Stimulated activated memory B cell treated with anti-CD40 and anti-IgM and Interleukin-4, amounts not matched to agents 10 μg/mL and 1 μg/mL and 100 μg/mL, for 72 hours (primary cell): ENCODE data around the gene POU6F2.

Experiments used
- ATAC-seq: fragments of 150-1000 bp; cut with Tn5 transposase; 2 replicates; pipeline ENCODE4 v1.10.0; 2021
- H3K27ac Mint-ChIP-seq: one replicate; pipeline ENCODE4 v1.8.0; 2022; ENCODE audit warnings: mild to moderate bottlenecking, mixed read lengths
- H3K27me3 Mint-ChIP-seq: one replicate; pipeline ENCODE4 v1.8.0; 2022; ENCODE audit warnings: mixed read lengths
- H3K36me3 Mint-ChIP-seq: one replicate; pipeline ENCODE4 v1.8.0; 2022; ENCODE audit warnings: mixed read lengths
- H3K4me1 Mint-ChIP-seq: one replicate; pipeline ENCODE4 v1.8.0; 2022; ENCODE audit warnings: mixed read lengths
- H3K4me3 Mint-ChIP-seq: one replicate; pipeline ENCODE4 v1.8.0; 2022; ENCODE audit warnings: mild to moderate bottlenecking, moderate library complexity, mixed read lengths
- H3K9me3 Mint-ChIP-seq: one replicate; pipeline ENCODE4 v1.8.0; 2022; ENCODE audit warnings: mixed read lengths

Gene POU6F2

DNA sequence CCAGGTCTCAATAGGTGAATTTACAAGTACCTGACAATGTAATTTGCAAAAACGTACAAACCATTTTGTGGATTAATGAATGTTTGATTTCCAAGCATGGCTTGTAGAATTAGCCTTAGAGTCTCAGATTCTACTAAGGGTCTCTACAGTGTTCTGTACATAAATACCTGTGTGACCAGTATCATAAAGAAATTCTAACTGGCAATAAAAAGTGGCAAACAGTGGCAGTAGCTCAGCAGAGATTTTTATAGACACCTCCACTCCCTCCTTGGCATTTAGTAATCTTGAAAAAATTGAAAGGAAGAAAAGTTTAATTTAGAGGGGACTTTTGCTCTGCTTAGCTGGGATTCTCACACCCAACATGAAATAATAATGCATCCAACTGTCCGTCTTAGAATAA lies 220.8 kb downstream of the POU6F2 start:
- Mint-ChIP-seq H3K27me3 (no peaks in the 10 kb centered on the region), H3K36me3 (no peaks in the 10 kb centered on the region), H3K9me3 (no peaks in the 10 kb centered on the region), H3K27ac (no peak overlapping the region), H3K4me3 (no peak overlapping the region), H3K4me1 (no peaks in the 10 kb centered on the region)
- no peak for ATAC-seq

DNA sequence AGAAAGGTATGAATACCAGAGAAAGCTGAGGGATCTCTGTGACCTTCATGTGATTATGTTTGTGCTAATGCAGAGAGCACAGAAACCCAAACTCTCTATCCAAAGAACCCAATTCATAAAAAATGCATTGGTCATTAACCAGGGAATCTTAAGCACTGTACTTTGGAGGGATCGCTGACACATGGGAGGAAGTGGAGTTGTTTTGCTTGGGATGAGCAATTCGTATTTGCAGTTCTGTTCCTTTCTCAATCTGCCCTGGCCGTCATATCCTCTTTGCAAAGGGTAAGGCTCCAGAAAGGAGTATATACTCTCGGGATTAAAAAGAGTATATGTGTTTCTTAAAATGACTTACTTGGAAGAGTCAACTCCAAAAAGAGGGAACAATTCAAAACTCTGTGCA lies 221.3 kb downstream of the POU6F2 start:
- H3K4me3 Mint-ChIP-seq: no peak overlapping the region
- H3K36me3 Mint-ChIP-seq: no peaks in the 10 kb centered on the region
- H3K27ac Mint-ChIP-seq: no peak overlapping the region
- H3K27me3 Mint-ChIP-seq: no peaks in the 10 kb centered on the region
- no peaks in the 10 kb centered on the region for H3K4me1 Mint-ChIP-seq
- no peak for ATAC-seq
- no peaks in the 10 kb centered on the region for H3K9me3 Mint-ChIP-seq

GRCh38 chr7:39199951-39200350 lies 222.2 kb downstream of the POU6F2 start:
- no peaks in the 10 kb centered on the region for H3K4me1 Mint-ChIP-seq
- no peaks in the 10 kb centered on the region for H3K27me3 Mint-ChIP-seq
- no peak for ATAC-seq
- H3K9me3 Mint-ChIP-seq: no peaks in the 10 kb centered on the region
- H3K27ac Mint-ChIP-seq: no peak overlapping the region
- H3K36me3 Mint-ChIP-seq: no peaks in the 10 kb centered on the region
- no peak overlapping the region for H3K4me3 Mint-ChIP-seq

- no peaks in the 10 kb centered on the region for H3K9me3 Mint-ChIP-seq
- ATAC-seq: no peak
- no peaks in the 10 kb centered on the region for H3K27me3 Mint-ChIP-seq
- no peaks in the 10 kb centered on the region for H3K36me3 Mint-ChIP-seq
- H3K4me3 Mint-ChIP-seq: no peak overlapping the region
- H3K4me1 Mint-ChIP-seq: no peaks in the 10 kb centered on the region
- H3K27ac Mint-ChIP-seq: no peak overlapping the region
Observed at GRCh38 chr7:39202041-39202440, 224.3 kb downstream of the POU6F2 start.

DNA sequence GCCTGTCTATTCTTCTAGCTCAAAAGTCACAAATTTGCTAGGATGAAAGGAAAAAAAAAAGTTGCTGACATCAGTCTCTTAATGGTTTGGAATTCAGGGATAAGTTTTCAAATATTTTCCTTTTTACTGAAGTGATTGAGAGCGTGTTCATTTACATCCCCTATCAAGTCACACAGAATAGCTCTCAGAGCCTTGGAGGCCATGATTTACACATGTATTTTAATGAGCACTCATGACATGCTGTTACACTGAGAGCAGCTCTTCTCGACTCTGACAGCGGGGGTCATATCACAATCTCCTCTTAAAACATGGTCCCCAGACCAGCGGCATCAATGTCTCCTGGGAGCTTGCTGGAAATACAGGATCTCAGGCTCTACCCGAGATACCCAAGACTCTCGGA lies 232.7 kb downstream of the POU6F2 start:
- Mint-ChIP-seq H3K4me3 (no peak overlapping the region), H3K27ac (no peak overlapping the region), H3K27me3 (no peaks in the 10 kb centered on the region), H3K36me3 (no peaks in the 10 kb centered on the region), H3K9me3 (no peaks in the 10 kb centered on the region), H3K4me1 (no peaks in the 10 kb centered on the region)
- ATAC-seq: no peak

DNA sequence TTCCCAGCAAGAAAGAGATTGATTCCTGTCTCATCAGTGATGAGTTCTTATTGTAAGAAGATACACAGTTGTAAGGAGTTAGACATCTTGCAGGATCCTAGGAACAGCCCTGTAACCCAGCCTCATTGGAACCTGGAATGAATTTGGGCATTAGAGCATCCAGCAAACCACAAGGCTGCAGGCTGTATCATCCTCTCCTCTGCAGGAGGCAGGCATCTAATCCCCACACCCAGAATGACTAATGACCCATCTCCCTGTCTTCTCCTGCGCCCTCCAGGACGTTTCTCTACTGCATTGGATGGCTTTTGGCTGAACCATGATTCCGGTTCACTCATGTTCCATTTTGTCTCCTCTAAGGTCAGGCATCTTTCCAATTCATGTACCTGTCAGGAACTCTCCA lies 233.9 kb downstream of the POU6F2 start:
- Mint-ChIP-seq H3K27ac (no peak overlapping the region), H3K27me3 (no peaks in the 10 kb centered on the region)

DNA sequence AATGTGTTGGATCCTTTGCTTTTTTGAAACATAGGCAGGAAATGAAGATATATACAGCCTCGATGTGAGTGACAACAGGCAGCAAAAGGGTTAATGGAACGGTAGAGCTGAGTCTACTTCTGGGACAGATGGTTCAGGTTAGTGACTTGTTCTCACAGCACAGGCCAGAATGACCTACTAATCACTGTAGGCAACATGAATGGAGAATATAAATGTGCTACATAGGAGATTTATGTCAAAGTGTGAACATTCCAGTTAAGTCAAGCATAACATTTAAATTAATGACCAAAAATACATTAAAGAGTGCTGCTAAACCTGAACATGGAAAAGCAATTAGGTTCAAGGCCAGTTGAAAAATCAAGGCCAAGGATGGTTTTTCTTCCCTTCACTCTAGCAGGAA lies 235.2 kb downstream of the POU6F2 start:
- Mint-ChIP-seq H3K27me3 (no peaks in the 10 kb centered on the region), H3K36me3 (no peaks in the 10 kb centered on the region), H3K27ac (no peak overlapping the region), H3K4me1 (no peaks in the 10 kb centered on the region), H3K4me3 (no peak overlapping the region), H3K9me3 (no peaks in the 10 kb centered on the region)
- ATAC-seq: no peak

More for the DNA sequence above, 233.9 kb downstream of the POU6F2 start:
- Mint-ChIP-seq H3K4me3 (no peak overlapping the region), H3K4me1 (no peaks in the 10 kb centered on the region), H3K9me3 (no peaks in the 10 kb centered on the region), H3K36me3 (no peaks in the 10 kb centered on the region)
- ATAC-seq: no peak

DNA sequence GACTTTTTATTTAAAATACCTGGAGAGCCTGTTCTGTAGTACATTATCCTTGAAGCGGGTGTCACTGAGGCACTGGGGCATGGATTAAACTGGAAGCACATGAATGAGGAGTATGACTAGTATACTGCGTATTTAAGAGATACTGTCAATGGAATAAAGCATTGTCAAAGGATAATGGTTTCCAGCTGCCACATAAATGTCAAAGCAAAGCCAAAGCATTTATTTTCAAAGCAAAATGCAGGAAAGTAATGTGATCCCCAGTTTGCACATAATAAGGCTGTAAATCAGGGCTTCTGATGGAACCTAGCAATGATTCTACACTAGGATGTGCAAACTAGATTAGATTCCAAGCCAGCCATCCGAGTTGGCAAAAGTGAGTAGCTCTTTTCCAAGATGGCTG lies 240.1 kb downstream of the POU6F2 start:
- no peak overlapping the region for H3K4me3 Mint-ChIP-seq
- H3K4me1 Mint-ChIP-seq: no peaks in the 10 kb centered on the region
- peaks cover 6% of the 10 kb centered on the region for H3K9me3 Mint-ChIP-seq
- no peak for ATAC-seq
- no peaks in the 10 kb centered on the region for H3K36me3 Mint-ChIP-seq
- H3K27me3 Mint-ChIP-seq: no peaks in the 10 kb centered on the region
- H3K27ac Mint-ChIP-seq: no peak overlapping the region

DNA sequence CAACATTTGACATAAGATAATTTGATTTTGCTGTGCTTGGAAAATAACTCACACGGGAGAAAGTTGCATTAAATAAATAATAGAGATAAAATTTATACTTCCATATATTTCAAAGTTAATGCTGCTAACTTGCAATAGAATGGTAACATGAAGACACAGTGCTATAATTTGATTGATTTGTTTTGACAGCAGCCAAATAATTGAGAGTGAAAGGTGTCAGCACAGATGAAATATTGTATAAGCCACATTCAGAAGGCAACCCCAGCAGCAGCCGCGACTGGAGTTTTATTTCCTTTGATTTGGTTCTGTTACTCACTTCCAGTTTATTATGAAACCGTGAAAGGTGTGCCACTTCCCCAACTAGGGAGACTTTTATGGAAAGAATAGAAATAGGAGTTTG lies 242.2 kb downstream of the POU6F2 start:
- no peak for ATAC-seq
- no peak overlapping the region for H3K27ac Mint-ChIP-seq

DNA sequence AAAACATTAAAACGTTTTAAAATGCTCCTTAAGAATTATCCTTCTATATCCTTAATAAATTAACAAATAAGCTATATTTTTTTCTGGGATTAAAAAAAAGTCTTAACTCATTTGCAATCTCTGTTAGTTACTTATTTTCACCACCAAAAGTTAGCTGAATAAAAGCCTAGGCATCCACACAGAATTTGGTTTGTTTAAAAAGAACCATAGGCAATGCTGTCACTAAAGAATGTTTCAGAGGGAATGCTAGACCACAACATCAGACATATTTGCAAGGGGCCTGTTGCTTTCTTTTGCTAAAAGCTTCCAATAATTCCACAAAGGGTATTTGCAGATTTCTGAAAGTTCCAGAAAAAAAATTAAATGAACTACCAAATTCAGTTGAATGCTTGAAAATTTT lies 244.2 kb downstream of the POU6F2 start:
- Mint-ChIP-seq H3K27ac (no peak overlapping the region), H3K4me1 (no peaks in the 10 kb centered on the region), H3K4me3 (no peak overlapping the region), H3K36me3 (no peaks in the 10 kb centered on the region), H3K9me3 (peaks cover 6% of the 10 kb centered on the region), H3K27me3 (no peaks in the 10 kb centered on the region)
- no peak for ATAC-seq

More for the DNA sequence above, 242.2 kb downstream of the POU6F2 start:
- H3K4me3 Mint-ChIP-seq: no peak overlapping the region
- H3K36me3 Mint-ChIP-seq: no peaks in the 10 kb centered on the region
- peaks cover 6% of the 10 kb centered on the region for H3K9me3 Mint-ChIP-seq
- H3K27me3 Mint-ChIP-seq: no peaks in the 10 kb centered on the region
- H3K4me1 Mint-ChIP-seq: no peaks in the 10 kb centered on the region

GRCh38 chr7:39228946-39229345 lies 251.2 kb downstream of the POU6F2 start:
- no peak overlapping the region for H3K27ac Mint-ChIP-seq
- H3K27me3 Mint-ChIP-seq: no peaks in the 10 kb centered on the region
- no peak overlapping the region for H3K4me3 Mint-ChIP-seq
- no peaks in the 10 kb centered on the region for H3K36me3 Mint-ChIP-seq
- no peak for ATAC-seq
- no peaks in the 10 kb centered on the region for H3K4me1 Mint-ChIP-seq
- H3K9me3 Mint-ChIP-seq: no peaks in the 10 kb centered on the region

DNA sequence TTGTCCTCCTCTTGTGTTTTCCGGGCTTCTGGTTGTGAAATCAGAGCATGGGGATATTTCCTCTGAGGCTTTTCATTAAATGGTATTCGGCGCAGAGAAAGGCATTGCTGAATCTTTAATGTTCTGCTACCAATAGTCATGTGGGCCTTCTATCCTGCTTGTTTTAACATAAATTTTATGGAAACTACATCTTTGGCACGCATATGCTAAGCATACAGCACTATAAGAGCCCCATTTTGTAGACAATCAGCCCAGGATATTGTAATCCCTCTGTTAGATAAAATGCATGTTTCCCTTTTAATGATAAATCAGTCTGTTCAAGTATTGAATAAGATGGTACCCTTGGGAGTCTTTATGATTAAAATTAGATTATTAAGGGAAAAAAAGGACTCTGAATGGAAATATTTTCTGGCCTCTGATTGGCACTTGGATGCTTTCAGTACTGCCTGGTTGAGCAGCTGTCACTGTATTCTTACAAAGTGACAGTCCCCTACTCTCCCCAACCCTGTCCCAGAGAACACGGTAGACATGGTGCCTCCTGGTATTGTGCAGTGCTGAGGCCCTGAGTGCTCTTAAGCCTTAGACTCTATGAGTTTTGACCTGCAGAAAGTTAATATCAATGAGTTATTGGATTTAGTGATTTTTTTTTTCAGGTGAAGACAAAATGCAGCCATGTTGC lies 256.3 kb downstream of the POU6F2 start:
- Mint-ChIP-seq H3K9me3 (no peaks in the 10 kb centered on the region), H3K27ac (no peak overlapping the region), H3K27me3 (no peaks in the 10 kb centered on the region), H3K36me3 (no peaks in the 10 kb centered on the region), H3K4me3 (no peak overlapping the region), H3K4me1 (no peaks in the 10 kb centered on the region)
- no peak for ATAC-seq

- Mint-ChIP-seq H3K27me3 (no peaks in the 10 kb centered on the region), H3K4me1 (no peaks in the 10 kb centered on the region), H3K36me3 (no peaks in the 10 kb centered on the region), H3K4me3 (no peak overlapping the region), H3K27ac (no peak overlapping the region), H3K9me3 (peaks cover 12% of the 10 kb centered on the region)
- no peak for ATAC-seq
Observed at GRCh38 chr7:39238234-39238869, 260.6 kb downstream of the POU6F2 start.

- Mint-ChIP-seq H3K4me3 (no peak overlapping the region), H3K27me3 (peaks cover 2% of the 10 kb centered on the region), H3K27ac (no peak overlapping the region), H3K4me1 (no peaks in the 10 kb centered on the region), H3K36me3 (no peaks in the 10 kb centered on the region), H3K9me3 (peaks cover 12% of the 10 kb centered on the region)
- ATAC-seq: no peak
Observed at GRCh38 chr7:39240864-39241263, 263.2 kb downstream of the POU6F2 start.

- Mint-ChIP-seq H3K27ac (no peak overlapping the region), H3K36me3 (no peaks in the 10 kb centered on the region), H3K27me3 (peaks cover 8% of the 10 kb centered on the region), H3K4me1 (no peaks in the 10 kb centered on the region), H3K4me3 (no peak overlapping the region), H3K9me3 (peaks cover 2% of the 10 kb centered on the region)
- no peak for ATAC-seq
Observed at GRCh38 chr7:39247576-39247975, 269.9 kb downstream of the POU6F2 start.

GRCh38 chr7:39248041-39248691 lies 270.5 kb downstream of the POU6F2 start:
- H3K36me3 Mint-ChIP-seq: no peaks in the 10 kb centered on the region
- no peaks in the 10 kb centered on the region for H3K9me3 Mint-ChIP-seq
- no peak overlapping the region for H3K4me3 Mint-ChIP-seq
- peaks cover 8% of the 10 kb centered on the region for H3K27me3 Mint-ChIP-seq
- no peak overlapping the region for H3K27ac Mint-ChIP-seq
- ATAC-seq: no peak
- H3K4me1 Mint-ChIP-seq: no peaks in the 10 kb centered on the region
